ENCODE measurements around the gene MRPS14. TPM values are rescaled to one million over a fixed set of nuclear protein-coding genes. Genes with fewer than 3 reads are reported as not detected.
A peak's percentile ranks its signal among the peaks of the same experiment; 100 is the strongest.

MRPS14 gene
- total RNA-seq, 1 donor from 2014 or later: 30.3 TPM

GRCh38 chr1:174990382-174990999 is 32.7 kb downstream of the MRPS14 start:
- H3K9me3 ChIP-seq (ENCODE audit: control insufficient read depth in 3 of 3, low read length in 3 of 3): no peaks in the 10 kb centered on the region
- H3K4me3 ChIP-seq (ENCODE audit: low read length in 3 of 3): peak overlapping the region; percentile 52 to 88 (median 81)
- H3K27me3 ChIP-seq (ENCODE audit: control insufficient read depth in 3 of 3, insufficient read depth in 3 of 3, low read length in 3 of 3): no peaks in the 10 kb centered on the region
- H3K27ac ChIP-seq (ENCODE audit: low read depth, low read length): peak overlapping the region; percentile 49
- H3K36me3 ChIP-seq (ENCODE audit: control insufficient read depth in 3 of 3, insufficient read depth in 3 of 3, low read length in 3 of 3): no peaks in the 10 kb centered on the region
- H3K9ac ChIP-seq (ENCODE audit: low read depth in 1 of 3, low read length in 3 of 3): peak overlapping the region; percentile 60 to 83 (median 83)
- peaks cover 0 to 4% (median 2%) of the 10 kb centered on the region in 3 donors for H3K4me1 ChIP-seq (ENCODE audit: control insufficient read depth in 3 of 3, insufficient read depth in 3 of 3, low read length in 3 of 3)

GRCh38 chr1:174989536-174990220 is 33.5 kb downstream of the MRPS14 start:
- H3K9ac ChIP-seq (ENCODE audit: low read depth in 1 of 3, low read length in 3 of 3): peak overlapping the region in 2 of 3 donors; percentile 17 to 83
- peak overlapping the region; percentile 11 to 88 (median 45) for H3K4me3 ChIP-seq (ENCODE audit: low read length in 3 of 3)
- H3K27ac ChIP-seq (ENCODE audit: low read depth, low read length): no peak overlapping the region

GRCh38 chr1:174988986-174989385 is 34.2 kb downstream of the MRPS14 start:
- H3K27ac ChIP-seq (ENCODE audit: low read depth, low read length): no peak overlapping the region
- no peak overlapping the region for H3K9ac ChIP-seq (ENCODE audit: low read depth in 1 of 3, low read length in 3 of 3)
- H3K36me3 ChIP-seq (ENCODE audit: control insufficient read depth in 3 of 3, insufficient read depth in 3 of 3, low read length in 3 of 3): no peaks in the 10 kb centered on the region
- no peaks in the 10 kb centered on the region for H3K27me3 ChIP-seq (ENCODE audit: control insufficient read depth in 3 of 3, insufficient read depth in 3 of 3, low read length in 3 of 3)
- H3K9me3 ChIP-seq (ENCODE audit: control insufficient read depth in 3 of 3, low read length in 3 of 3): no peaks in the 10 kb centered on the region
- no peak overlapping the region for H3K4me3 ChIP-seq (ENCODE audit: low read length in 3 of 3)
- H3K4me1 ChIP-seq (ENCODE audit: control insufficient read depth in 3 of 3, insufficient read depth in 3 of 3, low read length in 3 of 3): peaks cover 0 to 4% (median 2%) of the 10 kb centered on the region in 3 donors

More at GRCh38 chr1:174989536-174990220, 33.5 kb downstream of the MRPS14 start:
- no peaks in the 10 kb centered on the region for H3K9me3 ChIP-seq (ENCODE audit: control insufficient read depth in 3 of 3, low read length in 3 of 3)
- H3K36me3 ChIP-seq (ENCODE audit: control insufficient read depth in 3 of 3, insufficient read depth in 3 of 3, low read length in 3 of 3): no peaks in the 10 kb centered on the region
- H3K27me3 ChIP-seq (ENCODE audit: control insufficient read depth in 3 of 3, insufficient read depth in 3 of 3, low read length in 3 of 3): no peaks in the 10 kb centered on the region
- peaks cover 0 to 4% (median 2%) of the 10 kb centered on the region in 3 donors for H3K4me1 ChIP-seq (ENCODE audit: control insufficient read depth in 3 of 3, insufficient read depth in 3 of 3, low read length in 3 of 3)

- no peak overlapping the region for H3K27ac ChIP-seq (ENCODE audit: low read depth, low read length)
Observed at GRCh38 chr1:174988539-174988938, 34.7 kb downstream of the MRPS14 start.

GRCh38 chr1:174984952-174985351 is 38.3 kb downstream of the MRPS14 start:
- Histone ChIP-seq H3K27ac (ENCODE audit: low read depth, low read length) (no peak overlapping the region), H3K27me3 (ENCODE audit: control insufficient read depth in 3 of 3, insufficient read depth in 3 of 3, low read length in 3 of 3) (no peaks in the 10 kb centered on the region), H3K4me3 (ENCODE audit: low read length in 3 of 3) (no peak overlapping the region), H3K36me3 (ENCODE audit: control insufficient read depth in 3 of 3, insufficient read depth in 3 of 3, low read length in 3 of 3) (no peaks in the 10 kb centered on the region), H3K9ac (ENCODE audit: low read depth in 1 of 3, low read length in 3 of 3) (no peak overlapping the region), H3K9me3 (ENCODE audit: control insufficient read depth in 3 of 3, low read length in 3 of 3) (no peaks in the 10 kb centered on the region), H3K4me1 (ENCODE audit: control insufficient read depth in 3 of 3, insufficient read depth in 3 of 3, low read length in 3 of 3) (peaks cover 0 to 3% (median 1%) of the 10 kb centered on the region in 3 donors)

More at GRCh38 chr1:174988539-174988938, 34.7 kb downstream of the MRPS14 start:
- H3K36me3 ChIP-seq (ENCODE audit: control insufficient read depth in 3 of 3, insufficient read depth in 3 of 3, low read length in 3 of 3): no peaks in the 10 kb centered on the region
- no peak overlapping the region for H3K4me3 ChIP-seq (ENCODE audit: low read length in 3 of 3)
- peaks cover 0 to 4% (median 2%) of the 10 kb centered on the region in 3 donors for H3K4me1 ChIP-seq (ENCODE audit: control insufficient read depth in 3 of 3, insufficient read depth in 3 of 3, low read length in 3 of 3)
- H3K27me3 ChIP-seq (ENCODE audit: control insufficient read depth in 3 of 3, insufficient read depth in 3 of 3, low read length in 3 of 3): no peaks in the 10 kb centered on the region
- H3K9ac ChIP-seq (ENCODE audit: low read depth in 1 of 3, low read length in 3 of 3): no peak overlapping the region
- H3K9me3 ChIP-seq (ENCODE audit: control insufficient read depth in 3 of 3, low read length in 3 of 3): no peaks in the 10 kb centered on the region

- no peak overlapping the region for H3K9ac ChIP-seq (ENCODE audit: low read depth in 1 of 3, low read length in 3 of 3)
- H3K36me3 ChIP-seq (ENCODE audit: control insufficient read depth in 3 of 3, insufficient read depth in 3 of 3, low read length in 3 of 3): peaks cover 0 to 4% (median 3%) of the 10 kb centered on the region in 3 donors
- H3K27ac ChIP-seq (ENCODE audit: low read depth, low read length): no peak overlapping the region
- no peaks in the 10 kb centered on the region for H3K9me3 ChIP-seq (ENCODE audit: control insufficient read depth in 3 of 3, low read length in 3 of 3)
- H3K4me1 ChIP-seq (ENCODE audit: control insufficient read depth in 3 of 3, insufficient read depth in 3 of 3, low read length in 3 of 3): no peaks in the 10 kb centered on the region
- H3K27me3 ChIP-seq (ENCODE audit: control insufficient read depth in 3 of 3, insufficient read depth in 3 of 3, low read length in 3 of 3): no peaks in the 10 kb centered on the region
- no peak overlapping the region for H3K4me3 ChIP-seq (ENCODE audit: low read length in 3 of 3)
Observed at GRCh38 chr1:174982971-174983689, 40.1 kb downstream of the MRPS14 start.

- no peaks in the 10 kb centered on the region for H3K27me3 ChIP-seq (ENCODE audit: control insufficient read depth in 3 of 3, insufficient read depth in 3 of 3, low read length in 3 of 3)
- H3K9ac ChIP-seq (ENCODE audit: low read depth in 1 of 3, low read length in 3 of 3): no peak overlapping the region
- no peaks in the 10 kb centered on the region for H3K9me3 ChIP-seq (ENCODE audit: control insufficient read depth in 3 of 3, low read length in 3 of 3)
- peaks cover 0 to 4% (median 3%) of the 10 kb centered on the region in 3 donors for H3K36me3 ChIP-seq (ENCODE audit: control insufficient read depth in 3 of 3, insufficient read depth in 3 of 3, low read length in 3 of 3)
- H3K27ac ChIP-seq (ENCODE audit: low read depth, low read length): no peak overlapping the region
- H3K4me1 ChIP-seq (ENCODE audit: control insufficient read depth in 3 of 3, insufficient read depth in 3 of 3, low read length in 3 of 3): peaks cover 0 to 3% (median 0%) of the 10 kb centered on the region in 3 donors
- H3K4me3 ChIP-seq (ENCODE audit: low read length in 3 of 3): no peak overlapping the region
Observed at GRCh38 chr1:174976436-174977108, 46.7 kb downstream of the MRPS14 start.

- Histone ChIP-seq H3K9me3 (ENCODE audit: control insufficient read depth in 3 of 3, low read length in 3 of 3) (no peaks in the 10 kb centered on the region), H3K27ac (ENCODE audit: low read depth, low read length) (no peak overlapping the region), H3K9ac (ENCODE audit: low read depth in 1 of 3, low read length in 3 of 3) (no peak overlapping the region), H3K36me3 (ENCODE audit: control insufficient read depth in 3 of 3, insufficient read depth in 3 of 3, low read length in 3 of 3) (peaks cover 0 to 4% (median 3%) of the 10 kb centered on the region in 3 donors), H3K27me3 (ENCODE audit: control insufficient read depth in 3 of 3, insufficient read depth in 3 of 3, low read length in 3 of 3) (no peaks in the 10 kb centered on the region), H3K4me3 (ENCODE audit: low read length in 3 of 3) (no peak overlapping the region), H3K4me1 (ENCODE audit: control insufficient read depth in 3 of 3, insufficient read depth in 3 of 3, low read length in 3 of 3) (peaks cover 0 to 3% (median 0%) of the 10 kb centered on the region in 3 donors)
Observed at GRCh38 chr1:174975764-174976163, 47.5 kb downstream of the MRPS14 start.

- Histone ChIP-seq H3K27me3 (ENCODE audit: control insufficient read depth in 3 of 3, insufficient read depth in 3 of 3, low read length in 3 of 3) (no peaks in the 10 kb centered on the region), H3K4me3 (ENCODE audit: low read length in 3 of 3) (no peak overlapping the region), H3K4me1 (ENCODE audit: control insufficient read depth in 3 of 3, insufficient read depth in 3 of 3, low read length in 3 of 3) (peaks cover 0 to 3% (median 0%) of the 10 kb centered on the region in 3 donors), H3K9me3 (ENCODE audit: control insufficient read depth in 3 of 3, low read length in 3 of 3) (no peaks in the 10 kb centered on the region), H3K27ac (ENCODE audit: low read depth, low read length) (no peak overlapping the region), H3K9ac (ENCODE audit: low read depth in 1 of 3, low read length in 3 of 3) (no peak overlapping the region), H3K36me3 (ENCODE audit: control insufficient read depth in 3 of 3, insufficient read depth in 3 of 3, low read length in 3 of 3) (peaks cover under 1 to 4% (median 3%) of the 10 kb centered on the region in 3 donors)
Observed at GRCh38 chr1:174974711-174975119, 48.5 kb downstream of the MRPS14 start.
